Measurements from ENCODE around the gene SLC8B1.

DNA sequence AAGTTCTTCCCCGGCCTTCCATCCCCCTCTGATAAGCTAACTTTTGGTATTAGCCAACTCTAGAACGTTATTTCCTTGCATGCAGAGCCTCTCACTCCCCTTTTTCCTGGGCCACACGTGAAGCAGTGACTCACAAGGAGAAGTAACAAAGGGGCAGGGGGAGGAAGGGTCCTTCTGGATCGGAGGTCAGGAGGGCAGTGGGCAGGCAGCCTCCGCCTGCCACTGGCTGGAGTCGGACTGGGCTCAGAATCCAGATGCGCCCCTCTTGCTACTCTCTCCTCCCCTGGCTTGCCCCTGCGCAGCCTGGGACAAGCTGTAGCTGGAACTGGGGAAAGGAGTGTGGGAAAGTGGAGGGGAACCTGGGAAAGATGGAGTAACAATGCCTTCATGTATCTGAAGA lies 58.6 kb downstream of the SLC8B1 start:
- TF ChIP-seq POLR2AphosphoS5 (IDR thresholded peaks at IDR 0.05; ENCODE audit: borderline replicate concordance, low read depth, low read length): no peak
- no peak for TF ChIP-seq EZH2 (IDR thresholded peaks at IDR 0.05)
- TF ChIP-seq FOXP2 (optimal IDR thresholded peaks at IDR 0.05; ENCODE audit: control extremely low read depth, extremely low read length, insufficient read depth): no peak
